ENCODE measurements around the gene HSF5.

- TF ChIP-seq CTCF (IDR thresholded peaks at IDR 0.05) (no peak), ZFX (IDR thresholded peaks at IDR 0.05; ENCODE audit: borderline replicate concordance) (no peak)
Measured at GRCh38 chr17:58384897-58385296, 103.3 kb downstream of the HSF5 start.
